Measurements from ENCODE around the gene CCL7. TPM values are rescaled to one million over a fixed set of nuclear protein-coding genes. Genes with fewer than 3 reads are reported as not detected.

Gene CCL7
- total and polyA plus RNA-seq, 10 donors, result not detected

- DNase-seq, result no peak
- no peak overlapping the region for H3K4me3 ChIP-seq
- H3K4me1 ChIP-seq, result no peaks in the 10 kb centered on the region
- no peak for TF ChIP-seq CTCF (IDR thresholded peaks at IDR 0.05 in 8 of 11, conservative IDR thresholded peaks at IDR 0.05 in 3 of 11)
- no peak for TF ChIP-seq POLR2AphosphoS5 (IDR thresholded peaks at IDR 0.05)
- no peak for TF ChIP-seq POLR2A (IDR thresholded peaks at IDR 0.05)
- H3K27ac ChIP-seq, result no peak overlapping the region
- intact Hi-C loops (cut with DNase I; ENCODE audit: low total_unique reads), result no loop called here
- H3K27me3 ChIP-seq (replicated peaks in 1 of 7), result peaks cover 0 to 31% (median 0%) of the 10 kb centered on the region in 7 donors
- no peaks in the 10 kb centered on the region for H3K36me3 ChIP-seq
- no peaks in the 10 kb centered on the region for H3K9me3 ChIP-seq
- whole genome bisulfite sequencing, 5 donors, result 69 to 78% (median 75%) methylated on average over 4 of the region's 4 CpGs
These were observed 6.8 kb downstream of the CCL7 start for GRCh38 chr17:34276826-34277225.

- Histone ChIP-seq H3K27ac (no peak overlapping the region), H3K36me3 (no peaks in the 10 kb centered on the region), H3K9me3 (peaks cover 0 to 4% (median 0%) of the 10 kb centered on the region in 8 donors), H3K4me1 (no peaks in the 10 kb centered on the region), H3K4me3 (no peak overlapping the region), H3K27me3 (replicated peaks in 1 of 7) (peaks cover 0 to 8% (median 0%) of the 10 kb centered on the region in 7 donors)
- WGBS, 5 donors, result 81 to 95% (median 92%) methylated on average over 6 of the region's 6 CpGs
- intact Hi-C loops (cut with DNase I; ENCODE audit: low total_unique reads), result no loop called here
- no peak for DNase-seq
- TF ChIP-seq CTCF (IDR thresholded peaks at IDR 0.05 in 8 of 11, conservative IDR thresholded peaks at IDR 0.05 in 3 of 11), result no peak
- TF ChIP-seq POLR2AphosphoS5 (IDR thresholded peaks at IDR 0.05), result no peak
- TF ChIP-seq POLR2A (IDR thresholded peaks at IDR 0.05), result no peak
These were observed 13.6 kb downstream of the CCL7 start for GRCh38 chr17:34283571-34283970.

- peaks cover 0 to 4% (median 0%) of the 10 kb centered on the region in 8 donors for H3K9me3 ChIP-seq
- no peak within 1 kb of the TSS for H3K27ac ChIP-seq
- no peak within 1 kb of the TSS for H3K4me3 ChIP-seq
- peaks cover 0 to 16% (median 0%) of the 10 kb centered on the region in 7 donors for H3K27me3 ChIP-seq (replicated peaks in 1 of 7)
- intact Hi-C loops (cut with DNase I; ENCODE audit: low total_unique reads), result no loop called here
- DNase-seq, result no peak
- no peak for TF ChIP-seq POLR2AphosphoS5 (IDR thresholded peaks at IDR 0.05)
- no peak for TF ChIP-seq POLR2A (IDR thresholded peaks at IDR 0.05)
- no peak for TF ChIP-seq CTCF (IDR thresholded peaks at IDR 0.05 in 8 of 11, conservative IDR thresholded peaks at IDR 0.05 in 3 of 11)
- 74 to 88% (median 86%) methylated on average over 4 of the region's 4 CpGs for WGBS, 5 donors
- no peaks in the 10 kb centered on the region for H3K36me3 ChIP-seq
- no peaks in the 10 kb centered on the region for H3K4me1 ChIP-seq
These were observed 15.3 kb downstream of the CCL7 start, which contains the start of gene CCL11 for GRCh38 chr17:34285286-34285792. Gene CCL11 (plus strand): TSS chr17:34285742. CDS start chr17:34285809, 67 bp downstream.

GRCh38 chr17:34287875-34288274 lies 17.9 kb downstream of the CCL7 start:
- WGBS, 5 donors, result 52 to 75% (median 63%) methylated on average over 2 of the region's 2 CpGs
- no peak for TF ChIP-seq POLR2A (IDR thresholded peaks at IDR 0.05)
- TF ChIP-seq CTCF (IDR thresholded peaks at IDR 0.05 in 8 of 11, conservative IDR thresholded peaks at IDR 0.05 in 3 of 11), result no peak
- no peak for TF ChIP-seq POLR2AphosphoS5 (IDR thresholded peaks at IDR 0.05)
- Histone ChIP-seq H3K4me3 (no peak overlapping the region), H3K36me3 (no peaks in the 10 kb centered on the region), H3K27me3 (replicated peaks in 1 of 7) (peaks cover 0 to 16% (median 0%) of the 10 kb centered on the region in 7 donors), H3K9me3 (no peaks in the 10 kb centered on the region), H3K27ac (no peak overlapping the region), H3K4me1 (no peaks in the 10 kb centered on the region)
- intact Hi-C loops (cut with DNase I; ENCODE audit: low total_unique reads), result no loop called here
- no peak for DNase-seq
